MG63 (cell line): Measurements from ENCODE around the gene IGF1R. TPM values are rescaled to one million over a fixed set of nuclear protein-coding genes. Genes with fewer than 3 reads are reported as not detected.

Experiments used
- DNase-seq: peaks from one replicate; pipeline ENCODE4 v3.0.0-alpha.2; 2020
- H3K27me3 ChIP-seq: fragments of 250-450 bp; sonication (Bioruptor Pico); 2 replicates; pipeline ENCODE4 v1.5.1; 2020; ENCODE audit warnings: mild to moderate bottlenecking, moderate library complexity
- H3K36me3 ChIP-seq: fragments of 250-450 bp; sonication (Bioruptor Pico); 2 replicates; pipeline ENCODE4 v1.5.1; 2020; ENCODE audit warnings: mild to moderate bottlenecking, moderate library complexity
- H3K4me3 ChIP-seq: fragments of 250-450 bp; sonication (Bioruptor Pico); 2 replicates; pipeline ENCODE4 v1.5.1; 2020; ENCODE audit warnings: mild to moderate bottlenecking, moderate library complexity
- H3K9me3 ChIP-seq: fragments of 250-450 bp; sonication (Bioruptor Pico); 2 replicates; pipeline ENCODE4 v1.5.1; 2020; ENCODE audit warnings: mild to moderate bottlenecking, moderate library complexity
- total RNA-seq: library from RNA; depleted of rRNA; stranded (reverse); fragments of >200 nt; shearing (Covaris generic); gene quantifications from 2 replicates; pipeline ENCODE4 v1.2.3, GENCODE V29; 2014; ENCODE audit warnings: low replicate concordance

IGF1R gene
- total RNA-seq, 1 experiment from 2014 or later = 2.5 TPM

DNA sequence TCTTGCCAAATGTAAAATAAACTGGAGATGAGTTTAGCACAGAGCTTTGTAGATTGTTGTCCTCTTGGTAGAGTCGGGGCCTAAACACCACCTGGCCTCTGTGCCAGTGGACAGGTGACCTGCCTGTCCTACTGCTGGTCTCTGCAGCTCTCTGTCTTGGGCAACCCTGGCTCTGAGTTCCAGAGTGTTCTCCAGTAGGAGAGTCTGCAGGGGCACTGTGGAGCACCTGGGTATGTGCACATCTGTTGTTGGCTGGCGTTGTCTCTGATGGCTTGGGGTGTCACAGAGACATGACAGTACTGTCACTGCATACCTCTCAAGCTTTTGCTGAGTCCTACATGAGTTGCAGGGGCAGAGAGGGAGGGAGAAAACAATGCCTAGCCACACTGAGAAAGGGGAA is 112.6 kb downstream of the IGF1R start:
- no peaks in the 10 kb centered on the region for H3K36me3 ChIP-seq
- H3K4me3 ChIP-seq = no peak overlapping the region
- no peaks in the 10 kb centered on the region for H3K27me3 ChIP-seq
- DNase-seq = no peak
- H3K9me3 ChIP-seq = no peaks in the 10 kb centered on the region

DNA sequence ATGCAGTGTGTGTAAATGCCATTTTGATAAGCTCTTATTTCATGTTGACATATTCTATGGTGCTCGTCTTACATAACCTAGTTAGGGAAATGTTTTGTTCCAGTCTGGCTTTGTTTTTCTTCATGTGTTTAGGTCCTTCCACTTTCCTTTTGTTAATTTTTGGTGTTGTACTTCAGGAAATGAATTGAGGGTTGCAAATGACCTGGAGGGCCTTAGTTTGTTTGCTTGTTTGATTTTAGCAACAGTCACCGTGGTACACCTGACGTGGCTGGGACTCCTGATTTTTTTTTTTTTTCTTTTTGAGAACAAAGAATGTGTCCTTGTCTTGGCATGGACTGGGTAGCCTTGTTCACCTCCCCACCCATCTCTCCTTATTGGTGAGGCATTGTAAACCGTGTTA is 114.8 kb downstream of the IGF1R start:
- no peak for DNase-seq
- Histone ChIP-seq H3K4me3 (no peak overlapping the region), H3K27me3 (no peaks in the 10 kb centered on the region), H3K9me3 (no peaks in the 10 kb centered on the region), H3K36me3 (no peaks in the 10 kb centered on the region)

DNA sequence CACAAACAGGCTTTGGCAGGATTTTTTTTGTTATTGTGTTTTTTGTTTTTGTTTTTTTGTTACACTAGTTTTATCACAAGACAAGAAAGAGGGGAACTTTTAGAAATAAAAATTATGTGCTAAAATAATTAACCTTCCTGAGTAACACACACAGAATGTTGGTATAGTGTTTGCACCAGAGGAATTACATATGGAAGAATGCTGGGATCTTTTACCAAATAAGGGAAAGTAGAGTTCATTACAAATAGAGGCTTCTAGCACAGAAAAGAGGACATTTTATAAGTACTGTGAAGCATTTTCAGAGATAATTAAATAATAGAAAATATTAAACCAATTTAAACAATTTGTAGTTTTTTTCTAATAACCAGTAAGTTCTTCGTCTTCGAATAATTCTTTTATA is 116.0 kb downstream of the IGF1R start:
- no peak for DNase-seq
- Histone ChIP-seq H3K36me3 (no peaks in the 10 kb centered on the region), H3K27me3 (no peaks in the 10 kb centered on the region), H3K9me3 (no peaks in the 10 kb centered on the region), H3K4me3 (no peak overlapping the region)

DNA sequence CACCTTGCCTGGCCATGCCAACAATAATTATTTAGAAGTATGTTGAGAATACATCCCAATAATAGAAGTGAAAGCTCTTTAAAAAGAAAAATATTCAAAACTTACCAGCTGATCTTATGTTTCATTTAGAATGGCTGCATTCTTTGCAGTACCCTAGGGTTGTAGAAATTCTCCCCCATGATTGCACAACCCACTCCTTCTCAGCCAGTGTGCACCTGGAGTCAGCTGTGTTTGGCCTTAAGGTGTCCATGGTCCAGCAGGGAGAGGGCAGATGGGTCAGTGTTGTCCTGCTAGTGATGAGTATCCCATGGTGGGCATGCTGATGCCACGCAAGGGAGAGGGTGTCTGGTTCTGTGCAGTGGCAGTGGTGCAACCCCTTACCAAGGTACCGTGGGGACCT is 117.3 kb downstream of the IGF1R start:
- no peaks in the 10 kb centered on the region for H3K9me3 ChIP-seq
- no peaks in the 10 kb centered on the region for H3K36me3 ChIP-seq
- H3K27me3 ChIP-seq = no peaks in the 10 kb centered on the region
- DNase-seq = no peak
- H3K4me3 ChIP-seq = no peak overlapping the region

DNA sequence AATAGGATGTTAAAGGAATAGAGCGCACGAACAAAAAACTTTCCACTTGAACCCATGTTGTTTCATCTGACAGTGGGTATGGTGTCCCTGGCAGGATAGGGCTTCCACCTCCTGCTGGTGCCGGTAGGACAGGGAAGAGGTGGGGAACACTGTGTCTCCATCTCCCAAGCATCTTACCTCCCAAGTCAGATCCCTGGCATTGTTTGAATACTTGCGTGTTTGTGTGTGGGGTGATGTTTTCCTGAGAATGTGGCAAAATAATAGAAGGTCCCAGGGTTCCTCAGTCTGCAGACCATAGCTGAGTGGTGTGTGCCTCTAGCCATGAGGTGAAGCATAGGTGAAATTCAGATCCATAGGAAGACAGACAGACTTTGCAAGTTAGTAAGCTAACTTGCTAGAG is 119.4 kb downstream of the IGF1R start:
- no peaks in the 10 kb centered on the region for H3K36me3 ChIP-seq
- H3K4me3 ChIP-seq = no peak overlapping the region
- DNase-seq = no peak
- no peaks in the 10 kb centered on the region for H3K9me3 ChIP-seq
- peaks cover 1% of the 10 kb centered on the region; the same call in 1 of the 2 replicates for H3K27me3 ChIP-seq

DNA sequence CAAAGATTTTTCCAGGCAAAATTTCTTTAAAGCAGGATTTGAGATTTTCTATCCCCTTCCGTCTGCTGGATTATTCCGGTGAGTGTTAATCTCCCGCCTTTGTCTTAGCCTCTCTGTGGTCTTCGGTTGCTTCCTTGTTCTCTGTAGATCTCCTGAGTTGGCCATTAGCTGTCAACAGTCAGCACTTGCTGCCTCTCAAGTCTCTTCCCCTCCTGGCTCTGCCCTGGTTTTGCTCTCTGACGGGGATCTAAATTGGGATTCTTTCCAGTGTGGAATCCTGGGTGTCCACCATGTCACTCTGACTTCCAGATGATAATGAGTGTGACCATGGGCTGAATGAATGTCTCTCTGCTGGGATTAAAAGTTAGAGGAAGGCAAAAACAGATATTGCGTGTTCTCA is 121.5 kb downstream of the IGF1R start:
- DNase-seq = no peak
- H3K9me3 ChIP-seq = no peaks in the 10 kb centered on the region
- no peak overlapping the region for H3K4me3 ChIP-seq
- no peaks in the 10 kb centered on the region for H3K36me3 ChIP-seq
- H3K27me3 ChIP-seq = peaks cover 2% of the 10 kb centered on the region; the same call in 1 of the 2 replicates

DNA sequence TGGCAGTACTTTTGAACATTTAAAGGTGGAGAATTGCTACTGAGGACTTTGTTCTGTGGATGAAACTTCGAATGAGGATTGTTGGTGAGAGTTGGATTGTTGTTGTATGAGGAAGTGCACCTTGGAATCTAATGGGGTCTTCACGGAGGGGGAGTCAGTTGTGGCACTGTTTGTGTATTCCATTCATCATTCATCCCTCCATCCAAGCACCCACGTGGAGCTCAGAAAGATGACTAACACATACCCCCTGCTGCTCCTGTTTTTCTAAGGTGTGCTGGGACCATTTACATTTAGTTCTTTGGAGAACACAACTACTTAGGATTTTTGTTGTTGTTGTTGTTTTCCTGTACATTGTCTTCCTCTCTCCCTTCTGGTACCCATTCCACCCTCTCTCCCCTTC is 122.6 kb downstream of the IGF1R start:
- no peaks in the 10 kb centered on the region for H3K36me3 ChIP-seq
- H3K9me3 ChIP-seq = no peaks in the 10 kb centered on the region
- H3K4me3 ChIP-seq = no peak overlapping the region
- DNase-seq = no peak
- H3K27me3 ChIP-seq = peaks cover 2% of the 10 kb centered on the region; the same call in 1 of the 2 replicates

DNA sequence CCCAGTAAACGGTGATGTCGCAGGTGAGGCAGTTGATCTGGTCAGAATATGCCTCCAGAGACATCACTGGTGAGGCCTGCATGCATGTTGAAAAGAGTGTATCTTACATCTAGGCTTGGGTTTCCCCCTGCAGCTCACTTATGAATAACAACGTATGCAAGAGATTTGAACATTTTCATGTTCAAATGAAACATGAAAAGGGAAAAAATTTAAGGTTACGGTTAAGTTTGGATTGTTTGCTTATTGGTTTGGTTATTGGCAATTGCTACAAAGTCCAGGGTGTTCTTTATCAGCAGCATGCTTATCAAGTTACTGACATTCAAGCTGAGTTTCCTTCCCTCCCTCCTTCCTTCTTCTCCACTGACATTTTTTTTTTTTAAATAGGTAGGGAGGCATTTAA is 123.2 kb downstream of the IGF1R start:
- H3K27me3 ChIP-seq = peaks cover 2% of the 10 kb centered on the region; the same call in 1 of the 2 replicates
- DNase-seq = no peak
- no peaks in the 10 kb centered on the region for H3K9me3 ChIP-seq
- H3K36me3 ChIP-seq = no peaks in the 10 kb centered on the region
- no peak overlapping the region for H3K4me3 ChIP-seq

DNA sequence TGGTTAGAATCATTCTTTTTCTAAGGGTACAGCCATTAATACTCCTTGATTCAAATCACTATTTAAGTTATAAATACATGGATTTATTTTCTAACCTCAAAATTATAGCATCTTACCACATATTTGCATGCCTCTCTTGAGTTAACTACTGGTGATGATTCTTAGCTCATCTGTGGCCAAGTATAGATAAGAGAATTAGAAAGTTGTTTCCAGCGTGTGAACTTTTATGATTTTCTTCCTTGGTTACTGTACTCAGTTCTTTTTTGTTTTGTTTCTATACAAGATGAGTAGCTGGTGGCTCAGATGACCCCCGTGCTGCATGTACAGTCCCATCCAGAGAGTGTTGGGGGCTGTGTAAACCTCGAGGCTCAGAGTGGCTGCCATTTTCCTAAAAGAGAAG is 124.6 kb downstream of the IGF1R start:
- Histone ChIP-seq H3K27me3 (peaks cover 2% of the 10 kb centered on the region; the same call in 1 of the 2 replicates), H3K9me3 (no peaks in the 10 kb centered on the region), H3K4me3 (no peak overlapping the region), H3K36me3 (no peaks in the 10 kb centered on the region)
- DNase-seq = no peak

DNA sequence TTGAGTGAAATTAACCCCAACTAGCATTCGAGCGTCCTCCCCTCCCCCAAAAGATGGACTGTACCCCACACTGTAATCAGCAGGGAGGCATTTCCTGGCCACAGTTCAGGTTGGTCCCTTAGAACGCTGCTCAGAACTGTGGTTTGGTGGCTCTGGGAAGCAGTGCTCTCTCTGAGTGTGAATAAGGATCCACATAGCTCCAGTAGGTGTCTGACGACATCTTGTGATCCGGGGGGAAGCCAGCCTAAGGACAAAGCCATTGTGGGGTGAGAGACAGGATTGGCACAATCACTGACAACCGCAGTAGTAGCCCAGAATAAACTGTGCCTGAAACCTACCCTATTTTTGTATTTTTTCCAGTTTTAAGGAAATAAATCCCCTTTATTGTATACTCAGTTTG is 125.3 kb downstream of the IGF1R start:
- Histone ChIP-seq H3K27me3 (peaks cover 2% of the 10 kb centered on the region; the same call in 1 of the 2 replicates), H3K36me3 (no peaks in the 10 kb centered on the region), H3K4me3 (no peak overlapping the region), H3K9me3 (no peaks in the 10 kb centered on the region)
- no peak for DNase-seq

DNA sequence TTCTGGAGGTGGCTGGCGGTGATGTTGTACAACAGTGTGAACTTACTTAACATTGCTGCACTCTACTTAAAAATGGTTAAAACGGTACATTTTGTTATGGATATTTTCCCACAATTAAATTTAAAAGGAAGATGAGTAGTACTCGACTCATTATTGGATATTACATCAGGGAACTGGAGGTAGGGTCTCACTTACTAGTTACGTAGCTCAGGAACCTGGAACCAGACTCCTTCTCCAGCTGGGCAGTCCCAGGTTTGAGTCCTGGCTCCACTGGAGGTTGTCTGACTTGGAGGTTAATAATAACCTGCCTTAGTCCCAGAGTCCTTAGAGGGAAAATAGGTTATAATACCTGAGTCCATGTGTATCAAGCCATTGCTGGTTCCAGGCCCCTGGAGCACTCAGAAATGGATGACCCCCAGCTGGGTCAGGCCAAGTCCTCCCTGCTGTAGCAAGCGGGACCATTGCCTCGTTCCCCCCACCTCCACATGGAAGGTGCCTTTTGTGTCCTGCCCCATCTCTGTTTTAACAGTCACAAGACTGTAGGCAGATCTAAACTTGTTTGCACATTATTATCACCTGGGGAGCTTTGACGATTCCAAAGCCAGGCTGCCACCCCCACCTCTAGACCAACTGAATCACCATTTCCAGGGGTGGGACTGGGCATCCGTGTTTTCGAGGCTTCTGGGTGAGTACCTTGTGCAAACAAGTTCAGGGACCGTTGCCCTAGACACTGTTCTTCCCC is 126.6 kb downstream of the IGF1R start:
- no peak for DNase-seq
- H3K4me3 ChIP-seq = no peak overlapping the region
- peaks cover 2% of the 10 kb centered on the region; the same call in 1 of the 2 replicates for H3K27me3 ChIP-seq
- H3K9me3 ChIP-seq = no peaks in the 10 kb centered on the region
- H3K36me3 ChIP-seq = no peaks in the 10 kb centered on the region

DNA sequence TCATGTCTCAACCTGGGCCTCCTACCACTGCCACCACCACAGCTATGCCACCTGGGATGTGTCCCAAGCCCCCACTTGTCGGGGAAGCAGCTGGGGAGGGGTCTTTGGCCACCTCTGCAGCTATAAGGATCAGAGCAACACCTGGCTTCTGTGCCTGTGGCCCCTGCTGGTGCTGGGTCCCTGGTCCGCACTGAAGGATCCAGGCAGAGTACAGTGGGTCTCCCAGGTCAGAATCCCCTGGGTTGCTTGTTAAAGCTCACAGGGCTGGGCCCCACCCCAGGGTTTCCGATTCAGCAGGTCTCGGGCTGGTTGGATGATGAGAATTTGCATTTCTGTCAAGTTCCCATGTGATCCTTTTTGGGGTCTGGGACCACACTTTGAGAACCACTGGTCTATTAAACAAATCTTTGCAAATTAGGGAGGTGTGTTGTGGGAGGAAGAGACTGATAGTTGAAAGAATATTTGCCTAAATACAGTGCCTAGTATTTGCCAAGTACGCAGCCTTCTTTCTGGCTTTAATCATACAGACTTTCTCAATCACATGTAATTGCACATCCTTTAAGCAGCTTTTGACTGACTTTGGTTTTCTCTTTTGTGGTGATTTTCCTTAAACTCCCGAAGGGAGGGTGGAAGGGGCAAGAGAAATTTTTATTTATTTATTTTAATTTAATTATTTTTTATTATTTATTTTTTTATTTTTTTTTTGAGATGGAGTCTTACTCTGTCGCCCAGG is 127.3 kb downstream of the IGF1R start:
- no peak for DNase-seq
- Histone ChIP-seq H3K4me3 (no peak overlapping the region), H3K36me3 (no peaks in the 10 kb centered on the region), H3K9me3 (no peaks in the 10 kb centered on the region), H3K27me3 (peaks cover 2% of the 10 kb centered on the region; the same call in 1 of the 2 replicates)

DNA sequence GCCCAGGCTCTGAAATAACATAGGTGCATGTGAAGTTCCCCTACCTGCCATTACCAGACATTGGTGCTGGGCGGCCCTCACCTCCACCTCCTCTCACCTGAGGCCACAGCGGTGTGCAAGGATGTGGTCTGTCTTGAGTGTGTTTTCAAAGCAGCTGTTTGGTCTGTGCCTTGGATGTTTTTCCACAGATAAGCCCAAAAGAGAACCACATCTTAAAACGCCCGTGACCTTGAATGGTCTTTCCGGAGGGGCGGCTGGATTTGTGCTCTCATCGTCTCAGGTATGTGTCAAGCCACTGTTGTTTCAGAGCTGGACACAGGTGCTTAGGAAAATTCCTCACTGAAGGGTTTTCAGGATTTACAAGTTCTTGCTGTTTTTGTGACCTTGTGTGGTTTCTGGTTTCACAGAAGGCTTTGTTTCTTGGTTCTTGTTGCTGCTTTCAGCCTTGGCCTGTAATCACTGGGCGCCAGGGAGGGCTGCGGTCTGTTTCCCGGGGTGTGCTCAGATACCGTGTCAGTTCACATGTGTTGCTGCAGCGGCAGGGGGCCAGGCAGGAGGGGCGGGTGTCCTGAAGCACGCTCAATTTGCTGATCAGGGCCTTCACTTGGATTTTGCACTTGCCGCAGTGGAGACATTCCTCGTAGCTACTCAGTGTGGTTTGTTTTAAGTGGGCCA is 128.4 kb downstream of the IGF1R start:
- no peaks in the 10 kb centered on the region for H3K36me3 ChIP-seq
- no peaks in the 10 kb centered on the region for H3K9me3 ChIP-seq
- H3K4me3 ChIP-seq = no peak overlapping the region
- no peak for DNase-seq
- H3K27me3 ChIP-seq = peaks cover 2% of the 10 kb centered on the region; the same call in 1 of the 2 replicates

DNA sequence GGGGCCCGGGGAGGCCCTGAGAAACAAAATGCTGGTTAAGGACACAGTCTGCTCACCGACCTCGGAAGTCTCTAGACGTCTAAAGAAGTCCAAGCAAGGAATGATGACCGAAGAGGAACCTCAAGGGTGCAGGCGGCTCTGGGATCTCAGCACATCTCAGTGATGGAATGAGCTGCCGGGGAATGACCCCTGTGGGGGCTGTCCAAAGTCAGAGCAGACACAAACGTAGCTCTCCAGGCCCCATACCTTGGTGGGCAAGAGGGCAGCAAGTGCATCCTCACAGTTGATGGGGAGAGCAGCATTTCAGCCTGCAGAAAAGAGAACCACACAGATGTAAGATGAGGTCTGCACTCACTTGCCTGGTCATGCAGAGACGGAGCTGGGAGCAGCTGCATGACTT is 129.1 kb downstream of the IGF1R start:
- H3K36me3 ChIP-seq = no peaks in the 10 kb centered on the region
- no peaks in the 10 kb centered on the region for H3K9me3 ChIP-seq
- H3K27me3 ChIP-seq = peaks cover 2% of the 10 kb centered on the region; the same call in 1 of the 2 replicates
- DNase-seq = no peak
- H3K4me3 ChIP-seq = no peak overlapping the region

DNA sequence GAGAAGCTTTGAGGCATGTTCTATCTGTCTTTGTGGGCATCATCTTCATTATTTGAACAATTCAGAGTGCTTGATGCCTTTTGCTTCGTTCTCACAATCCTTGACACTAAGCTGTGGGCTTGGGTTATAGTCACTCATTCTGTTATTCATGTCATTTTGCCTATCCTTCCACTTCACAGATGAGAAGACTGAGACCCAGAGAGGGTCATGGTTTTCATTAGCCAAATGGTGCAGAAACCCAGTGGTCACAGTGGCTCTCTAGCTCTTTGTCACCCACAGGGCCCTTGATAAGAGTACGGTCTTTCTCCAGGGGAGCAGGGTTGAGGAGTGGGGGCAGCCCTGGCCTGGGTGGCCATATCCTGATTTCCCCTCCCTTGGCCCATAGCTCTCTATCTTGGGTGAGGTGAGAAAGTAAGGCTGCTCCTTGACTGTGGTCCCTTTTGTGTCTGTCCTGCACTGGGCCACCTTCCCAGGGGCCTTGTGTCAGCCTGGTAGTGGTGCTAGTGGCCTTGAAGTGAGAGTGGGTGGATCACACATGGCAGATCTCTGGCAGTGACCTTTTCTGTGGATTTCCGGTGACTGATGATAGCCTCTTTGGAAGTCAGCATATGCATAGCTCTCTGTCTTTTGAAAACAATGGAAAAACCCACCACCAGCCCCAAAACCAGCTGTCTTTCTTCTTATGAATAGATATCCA is 130.1 kb downstream of the IGF1R start:
- Histone ChIP-seq H3K4me3 (no peak overlapping the region), H3K36me3 (no peaks in the 10 kb centered on the region), H3K9me3 (no peaks in the 10 kb centered on the region), H3K27me3 (no peaks in the 10 kb centered on the region)
- no peak for DNase-seq

DNA sequence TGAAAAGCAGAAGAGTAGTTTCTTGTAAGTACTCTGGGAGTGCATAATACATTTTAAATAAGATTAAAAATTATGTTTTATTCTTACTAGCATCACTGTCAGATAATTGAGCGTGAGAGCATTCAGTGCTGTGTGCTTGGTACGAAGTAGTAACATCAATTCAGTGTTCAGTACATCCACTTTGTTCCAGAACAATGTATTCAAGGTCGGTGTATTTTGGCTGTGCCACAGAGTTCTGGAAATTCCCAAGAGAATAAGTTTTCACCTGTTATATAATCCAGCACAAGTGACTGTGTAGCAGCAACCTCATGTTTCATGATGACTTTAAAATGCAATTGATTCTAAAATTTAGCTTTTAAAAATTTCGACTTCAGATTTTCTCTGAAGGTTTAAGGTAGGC is 130.6 kb downstream of the IGF1R start:
- no peaks in the 10 kb centered on the region for H3K9me3 ChIP-seq
- H3K27me3 ChIP-seq = no peaks in the 10 kb centered on the region
- H3K4me3 ChIP-seq = no peak overlapping the region
- H3K36me3 ChIP-seq = no peaks in the 10 kb centered on the region
- DNase-seq = no peak
